B cell (primary cell): Measurements from ENCODE around the gene LRRC73. TPM values are rescaled to one million over a fixed set of nuclear protein-coding genes. Genes with fewer than 3 reads are reported as not detected.
"Not testable (repeated sequence)": the region's sequence is repeated elsewhere in the genome, so short reads cannot be mapped to it uniquely, and the experiment has no call there.

Source experiments
- ATAC-seq: fragments of 200-7000 bp; cut with Tn5 transposase; one replicate; pipeline ENCODE4 v1.10.0; 2021; ENCODE audit warnings: low read depth, mild to moderate bottlenecking, moderate number of reproducible peaks, moderate library complexity
- CTCF ChIA-PET: fragments of 350-600 bp; sonication (Branson Sonifier 250); formaldehyde crosslinking; loops from one replicate; lab custom pipeline; 2021; ENCODE audit warnings: antibody characterized with exemption, inconsistent platforms; lab: Charles Lee
- POLR2A ChIA-PET: fragments of 350-600 bp; sonication (Branson Sonifier 250); formaldehyde crosslinking; loops from one replicate; lab custom pipeline; 2021; ENCODE audit warnings: antibody characterized with exemption; lab: Charles Lee
- DNase-seq: peaks from one replicate; pipeline ENCODE4 v3.0.0; 2013
- H2AFZ ChIP-seq: 2 replicates; pipeline ENCODE4 v1.6.1; 2012; ENCODE audit warnings: mild to moderate bottlenecking, low read depth, low read length; ENCODE audit not compliant: insufficient read depth, poor library complexity, severe bottlenecking
- H3K27ac ChIP-seq, 2 donors: 1 replicate in 1 of 2; 2 replicates in 1 of 2; pipeline ENCODE4 v1.5.1; 2012 to 2013; ENCODE audit warnings: low read length in 2 of 2, mild to moderate bottlenecking in 2 of 2, moderate library complexity in 1 of 2
- H3K27me3 ChIP-seq, 4 experiments: fragments of 200-600 bp in 1 of 4; sonication (generic) in 1 of 4; replicated peaks in 1 of 4; 1 replicate in 2 of 4; 2 replicates in 2 of 4; pipeline versions ENCODE4 v1.6.1 to v1.7.0; 2013 to 2016; ENCODE audit warnings: low read length in 3 of 4, mild to moderate bottlenecking in 2 of 4, mixed read lengths in 1 of 4, moderate library complexity in 1 of 4; ENCODE audit not compliant: insufficient read depth in 4 of 4, control insufficient read depth in 3 of 4; ENCODE audit errors: control extremely low read depth in 1 of 4
- H3K36me3 ChIP-seq, 2 experiments: replicated peaks in 1 of 2; 1 replicate in 1 of 2; 2 replicates in 1 of 2; pipeline versions ENCODE4 v1.6.1 to v1.7.1; 2013; ENCODE audit warnings: low read length in 1 of 2; ENCODE audit not compliant: insufficient read depth in 2 of 2, control insufficient read depth in 1 of 2; ENCODE audit errors: control extremely low read depth in 1 of 2, extremely low read depth in 1 of 2
- H3K4me1 ChIP-seq, 2 donors: fragments of 200-600 bp in 1 of 2; sonication (generic) in 1 of 2; 1 replicate in 1 of 2; 2 replicates in 1 of 2; pipeline versions ENCODE4 v1.5.1 to v1.6.1; 2013 to 2017; ENCODE audit warnings: low read length in 2 of 2; ENCODE audit not compliant: control insufficient read depth in 2 of 2, insufficient read depth in 2 of 2
- H3K4me2 ChIP-seq: replicated peaks from 2 replicates; pipeline ENCODE3; 2012; ENCODE audit warnings: mild to moderate bottlenecking, low read depth, low read length; ENCODE audit not compliant: poor library complexity, severe bottlenecking
- H3K4me3 ChIP-seq, 5 experiments: fragments of 200-600 bp in 1 of 5; sonication (generic) in 1 of 5; 1 replicate in 3 of 5; 2 replicates in 2 of 5; pipeline versions ENCODE4 v1.5.1 to v1.7.0; 2011 to 2016; ENCODE audit warnings: low read length in 4 of 5, mild to moderate bottlenecking in 4 of 5, low read depth in 2 of 5, control low read depth in 1 of 5, moderate library complexity in 1 of 5; ENCODE audit not compliant: insufficient read depth in 1 of 5; ENCODE audit errors: control extremely low read depth in 1 of 5, extremely low read depth in 1 of 5
- H3K79me2 ChIP-seq: fragments of 200-600 bp; sonication (generic); one replicate; pipeline ENCODE4 v1.6.0; 2016; ENCODE audit warnings: low read length; ENCODE audit not compliant: control insufficient read depth, insufficient read depth
- H3K9ac ChIP-seq: fragments of 200-600 bp; sonication (generic); 2 replicates; pipeline ENCODE4 v1.6.1; 2017; ENCODE audit warnings: mild to moderate bottlenecking, low read length, moderate library complexity
- H3K9me3 ChIP-seq, 3 donors: one replicate each; pipeline versions ENCODE4 v1.6.1 to v1.7.1; 2013; ENCODE audit warnings: low read length in 2 of 3; ENCODE audit not compliant: control insufficient read depth in 2 of 3, insufficient read depth in 1 of 3; ENCODE audit errors: control extremely low read depth in 1 of 3
- H4K20me1 ChIP-seq: 2 replicates; pipeline ENCODE4 v1.6.0; 2012; ENCODE audit warnings: mild to moderate bottlenecking, low read length; ENCODE audit not compliant: insufficient read depth, control insufficient read depth, poor library complexity, severe bottlenecking
- H3K27ac Mint-ChIP-seq: one replicate; pipeline ENCODE4 v1.8.0; 2021; ENCODE audit warnings: mixed read lengths
- H3K27me3 Mint-ChIP-seq: one replicate; pipeline ENCODE4 v1.8.0; 2021; ENCODE audit warnings: mixed read lengths
- H3K4me1 Mint-ChIP-seq: one replicate; pipeline ENCODE4 v1.8.0; 2021; ENCODE audit warnings: mixed read lengths
- H3K4me3 Mint-ChIP-seq: one replicate; pipeline ENCODE4 v1.8.0; 2021; ENCODE audit warnings: mixed read lengths
- H3K9me3 Mint-ChIP-seq: one replicate; pipeline ENCODE4 v1.8.0; 2022; ENCODE audit warnings: mixed read lengths; ENCODE audit not compliant: insufficient read depth
- EZH2 ChIP-seq: IDR thresholded peaks from 2 replicates; pipeline ENCODE4 v1.6.1; 2012; ENCODE audit warnings: borderline replicate concordance, low read depth, mild to moderate bottlenecking, moderate library complexity, low read length; ENCODE audit not compliant: insufficient read depth, poor library complexity, severe bottlenecking
- WGBS: methylation state at CpG from one replicate; pipeline ENCODE4 v1.1.5; 2013; ENCODE audit warnings: missing lambda C conversion rate; ENCODE audit not compliant: insufficient coverage; 5-methylcytosine and 5-hydroxymethylcytosine counted together
- intact Hi-C: fragments of 100-400 bp; cut with micrococcal nuclease; formaldehyde crosslinking; loops from one replicate; pipeline ENCODE4 v1.10.0; 2022
- polyA plus RNA-seq: library from polyadenylated mRNA; depleted of rRNA; stranded (reverse); fragments of >200 nt; gene quantifications from 2 replicates; pipeline ENCODE4 v1.2.3, GENCODE V29; 2012
- total RNA-seq, 2 donors: library from RNA; stranded (reverse); fragments of 120-200 nt in 1 of 2; gene quantifications; 1 replicate in 1 of 2; 2 replicates in 1 of 2; pipeline versions ENCODE4 v1.2.3 to v1.2.4, GENCODE V29; 2013 to 2022
- TF ChIP-seq, protein P1 (sequence below): fragments of 200-600 bp; IDR thresholded peaks from one replicate; pipeline ENCODE4 v1.8.0; 2022; ENCODE audit warnings: antibody characterized with exemption, mild to moderate bottlenecking

LRRC73 gene
- total and polyA plus RNA-seq, 2 donors (not counting 1 experiment from before 2014, with no cell fraction given) = 0.06 to 0.99 TPM

DNA sequence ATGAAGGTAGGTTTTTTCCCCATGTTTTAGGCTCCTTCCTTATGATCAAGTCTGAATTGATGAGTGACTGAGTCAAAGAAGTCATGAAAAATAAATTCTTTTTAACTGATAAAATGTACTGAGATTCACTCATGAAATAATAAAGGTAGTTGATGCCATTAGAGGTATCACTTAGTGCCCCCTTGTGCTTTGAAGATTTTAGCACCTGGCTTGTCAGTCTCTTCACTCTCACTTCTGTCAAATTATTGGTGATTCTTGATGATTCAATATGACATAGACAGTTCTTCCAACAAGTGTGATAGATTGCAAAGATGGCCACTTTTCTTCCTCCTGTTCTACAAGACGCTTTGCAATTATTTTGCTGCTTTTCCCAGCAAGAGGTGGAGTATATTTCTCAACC lies 50.6 kb downstream of the LRRC73 start:
- POLR2A ChIA-PET = no interaction called here

DNA sequence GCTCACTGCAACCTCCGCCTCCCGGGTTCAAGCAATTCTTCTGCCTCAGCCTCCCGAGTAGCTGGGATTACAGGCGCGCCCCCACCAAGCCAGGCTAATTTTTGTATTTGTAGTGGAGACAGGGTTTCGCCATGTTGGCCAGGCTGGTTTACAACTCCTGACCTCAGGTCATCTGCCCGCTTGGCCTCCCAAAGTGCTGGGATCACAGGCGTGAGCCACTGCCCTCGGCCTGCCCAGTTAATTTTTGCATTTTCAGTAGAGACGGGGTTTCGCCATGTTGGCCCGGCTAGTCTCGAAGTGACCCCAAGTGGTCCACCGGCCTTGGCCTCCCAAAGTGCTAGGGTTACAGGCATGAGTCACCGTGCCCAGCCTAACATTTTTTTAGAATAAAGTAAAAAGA lies 52.0 kb downstream of the LRRC73 start:
- ChIA-PET POLR2A (interaction anchor here (0.7 to 0.8 kb wide), 2 partner anchors 19 to 227 kb away, joined by 3 read pairs; partner anchors contain the start of gene TJAP1), CTCF (interaction anchor here (0.7 kb wide), 1 partner anchor 521 kb away, joined by 4 read pairs; no protein-coding TSS in a partner anchor)
- H3K36me3 ChIP-seq, H3K27ac ChIP-seq, H3K4me3 Mint-ChIP-seq, H4K20me1 ChIP-seq, H3K79me2 ChIP-seq, DNase-seq, H3K27me3 Mint-ChIP-seq, H3K4me2 ChIP-seq, H2AFZ ChIP-seq, ATAC-seq, H3K4me3 ChIP-seq, H3K27ac Mint-ChIP-seq, H3K9me3 ChIP-seq, H3K9me3 Mint-ChIP-seq, H3K9ac ChIP-seq, H3K27me3 ChIP-seq: not testable (repeated sequence)
- 97% methylated on average over 14 of the region's 15 CpGs for WGBS
- H3K4me1 ChIP-seq = peaks cover 7 to 12% of the 10 kb centered on the region in 2 donors
- peaks cover 14% of the 10 kb centered on the region for H3K4me1 Mint-ChIP-seq
- intact Hi-C loops = loop anchor here (5.0 kb wide), 1 partner anchor 191 kb away; no protein-coding TSS in a partner anchor

More for the DNA sequence above, 50.6 kb downstream of the LRRC73 start:
- Mint-ChIP-seq H3K27me3 (peaks cover 6% of the 10 kb centered on the region), H3K4me3 (no peak overlapping the region), H3K27ac (no peak overlapping the region), H3K9me3 (no peaks in the 10 kb centered on the region), H3K4me1 (peaks cover 11% of the 10 kb centered on the region)
- Histone ChIP-seq H3K27ac (no peak overlapping the region), H3K9ac (no peak overlapping the region), H3K27me3 (peaks cover 0 to 12% (median 6%) of the 10 kb centered on the region in 4 experiments), H3K4me1 (peaks cover 7 to 12% of the 10 kb centered on the region in 2 donors), H4K20me1 (no peaks in the 10 kb centered on the region), H3K36me3 (no peaks in the 10 kb centered on the region), H3K4me2 (no peak overlapping the region), H3K9me3 (peaks cover 0 to 2% (median 0%) of the 10 kb centered on the region in 3 donors), H3K4me3 (no peak overlapping the region), H3K79me2 (no peaks in the 10 kb centered on the region), H2AFZ (no peak overlapping the region)
- no peak for DNase-seq
- CTCF ChIA-PET = interaction anchor here (1.2 kb wide), 1 partner anchor 28 kb away, joined by 3 read pairs; no protein-coding TSS in a partner anchor
- intact Hi-C loops = loop anchor here (5.0 kb wide), 1 partner anchor 192 kb away; no protein-coding TSS in a partner anchor
- no CpG with 5 or more reads among the region's 1 CpG for WGBS
- ATAC-seq = no peak
- TF ChIP-seq EZH2 = no peak
- TF ChIP-seq, protein P1, sequence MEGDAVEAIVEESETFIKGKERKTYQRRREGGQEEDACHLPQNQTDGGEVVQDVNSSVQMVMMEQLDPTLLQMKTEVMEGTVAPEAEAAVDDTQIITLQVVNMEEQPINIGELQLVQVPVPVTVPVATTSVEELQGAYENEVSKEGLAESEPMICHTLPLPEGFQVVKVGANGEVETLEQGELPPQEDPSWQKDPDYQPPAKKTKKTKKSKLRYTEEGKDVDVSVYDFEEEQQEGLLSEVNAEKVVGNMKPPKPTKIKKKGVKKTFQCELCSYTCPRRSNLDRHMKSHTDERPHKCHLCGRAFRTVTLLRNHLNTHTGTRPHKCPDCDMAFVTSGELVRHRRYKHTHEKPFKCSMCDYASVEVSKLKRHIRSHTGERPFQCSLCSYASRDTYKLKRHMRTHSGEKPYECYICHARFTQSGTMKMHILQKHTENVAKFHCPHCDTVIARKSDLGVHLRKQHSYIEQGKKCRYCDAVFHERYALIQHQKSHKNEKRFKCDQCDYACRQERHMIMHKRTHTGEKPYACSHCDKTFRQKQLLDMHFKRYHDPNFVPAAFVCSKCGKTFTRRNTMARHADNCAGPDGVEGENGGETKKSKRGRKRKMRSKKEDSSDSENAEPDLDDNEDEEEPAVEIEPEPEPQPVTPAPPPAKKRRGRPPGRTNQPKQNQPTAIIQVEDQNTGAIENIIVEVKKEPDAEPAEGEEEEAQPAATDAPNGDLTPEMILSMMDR = no peak
